NCI-H146 (cell line): Measurements from ENCODE around the gene EFCAB8.
"Not testable (repeated sequence)": the region's sequence is repeated elsewhere in the genome, so short reads cannot be mapped to it uniquely, and the experiment has no call there.

Experiments
- DNase-seq: peaks from one replicate; lab custom pipeline; 2025; lab: John Stamatoyannopoulos, UW

The EFCAB8 gene

GRCh38 chr20:32959351-32960221, 100.9 kb downstream of the EFCAB8 start:
- DNase-seq = no peak

- no peak for DNase-seq
Observed at GRCh38 chr20:32960222-32960518, 101.4 kb downstream of the EFCAB8 start.

- DNase-seq = no peak
Observed at GRCh38 chr20:32960849-32961731, 102.4 kb downstream of the EFCAB8 start.

- no peak for DNase-seq
Observed at GRCh38 chr20:32962053-32962452, 103.3 kb downstream of the EFCAB8 start.

- DNase-seq = not testable (repeated sequence)
Observed at GRCh38 chr20:32962646-32963045, 103.9 kb downstream of the EFCAB8 start.

GRCh38 chr20:32963176-32963575, 104.5 kb downstream of the EFCAB8 start:
- DNase-seq = no peak

- DNase-seq = no peak
Observed at GRCh38 chr20:32964575-32964974, 105.9 kb downstream of the EFCAB8 start.

- no peak for DNase-seq
Observed at GRCh38 chr20:32965115-32965514, 106.4 kb downstream of the EFCAB8 start.

- no peak for DNase-seq
Observed at GRCh38 chr20:32965581-32966373, 107.1 kb downstream of the EFCAB8 start.

- no peak for DNase-seq
Observed at GRCh38 chr20:32966382-32966781, 107.7 kb downstream of the EFCAB8 start.

GRCh38 chr20:32966881-32967781, 108.4 kb downstream of the EFCAB8 start:
- no peak for DNase-seq

- no peak for DNase-seq
Observed at GRCh38 chr20:32967961-32968457, 109.3 kb downstream of the EFCAB8 start.

GRCh38 chr20:32968478-32969241, 109.9 kb downstream of the EFCAB8 start:
- no peak for DNase-seq

- DNase-seq = no peak
Observed at GRCh38 chr20:32969356-32970114, 110.8 kb downstream of the EFCAB8 start.

GRCh38 chr20:32970115-32970972, 111.6 kb downstream of the EFCAB8 start:
- DNase-seq = no peak

GRCh38 chr20:32970973-32971300, 112.2 kb downstream of the EFCAB8 start:
- DNase-seq = no peak

GRCh38 chr20:32971703-32972161, 113.0 kb downstream of the EFCAB8 start:
- no peak for DNase-seq
